ENCODE results near the gene SATB2.

SATB2 gene

DNA sequence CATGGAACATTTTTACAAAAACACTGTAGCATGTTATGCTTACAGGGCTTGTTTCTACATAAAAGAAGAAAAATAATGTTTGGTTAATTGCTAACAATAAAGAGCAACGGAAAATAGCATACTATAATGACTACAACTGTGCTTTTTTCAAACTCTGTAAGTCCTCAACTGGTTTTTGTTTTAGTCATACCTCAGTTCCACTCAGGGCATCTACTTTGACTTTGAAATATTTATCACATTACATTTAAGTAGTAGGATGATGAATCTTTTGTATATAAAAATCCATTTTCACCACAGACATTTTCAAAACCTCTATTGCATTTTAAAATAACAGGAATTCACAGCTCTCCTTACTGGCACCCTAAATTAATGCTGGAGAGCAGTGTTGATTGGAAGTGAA, 8.3 kb downstream of the SATB2 start:
- DNase-seq, result no peak

DNA sequence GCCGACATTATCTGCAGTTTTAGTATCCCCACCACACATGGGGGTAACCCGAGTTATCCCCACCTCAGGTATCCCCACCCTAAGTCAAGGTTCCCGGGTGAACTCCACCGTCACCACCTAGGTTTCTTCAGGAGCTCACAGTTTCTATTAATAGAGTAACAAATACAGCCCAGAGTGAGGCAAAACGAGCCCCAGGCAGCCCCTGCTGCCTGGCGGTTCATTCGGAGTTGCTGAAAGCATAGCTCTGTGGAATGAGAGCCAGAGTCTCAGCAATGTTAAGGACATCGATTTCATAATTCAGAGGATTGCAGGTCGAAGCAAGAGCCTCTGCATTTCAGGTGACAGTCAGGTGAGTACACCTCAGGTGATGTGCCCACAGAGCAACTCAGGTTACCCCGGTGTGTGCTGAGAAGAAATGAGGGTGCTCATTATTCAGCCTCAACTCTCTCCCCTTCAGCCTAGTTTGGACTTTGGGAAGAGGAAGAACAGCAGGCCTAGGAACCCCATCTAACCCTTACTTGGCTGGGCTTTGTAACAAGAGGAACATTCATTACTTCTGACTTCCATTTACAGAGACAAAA, 10.7 kb downstream of the SATB2 start:
- DNase-seq, result no peak

DNA sequence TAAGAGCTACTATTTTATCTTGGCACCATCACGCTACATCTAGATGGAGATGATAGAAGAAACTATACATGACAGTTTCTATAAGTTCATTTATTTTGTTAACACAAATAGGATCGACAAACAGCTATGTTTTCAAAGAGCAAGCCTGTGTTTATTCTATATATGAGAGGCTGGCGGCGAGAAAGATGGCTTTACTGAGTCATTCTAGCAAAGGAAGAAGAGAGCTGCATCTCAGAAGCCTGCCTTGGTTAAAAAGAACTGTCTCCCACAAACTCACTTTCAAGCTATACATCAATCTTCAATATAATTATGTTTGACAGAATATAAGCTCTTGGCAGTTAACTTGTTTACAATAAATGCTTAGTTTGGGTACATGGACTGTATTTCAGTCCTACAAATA, 13.0 kb downstream of the SATB2 start:
- DNase-seq, result no peak

DNA sequence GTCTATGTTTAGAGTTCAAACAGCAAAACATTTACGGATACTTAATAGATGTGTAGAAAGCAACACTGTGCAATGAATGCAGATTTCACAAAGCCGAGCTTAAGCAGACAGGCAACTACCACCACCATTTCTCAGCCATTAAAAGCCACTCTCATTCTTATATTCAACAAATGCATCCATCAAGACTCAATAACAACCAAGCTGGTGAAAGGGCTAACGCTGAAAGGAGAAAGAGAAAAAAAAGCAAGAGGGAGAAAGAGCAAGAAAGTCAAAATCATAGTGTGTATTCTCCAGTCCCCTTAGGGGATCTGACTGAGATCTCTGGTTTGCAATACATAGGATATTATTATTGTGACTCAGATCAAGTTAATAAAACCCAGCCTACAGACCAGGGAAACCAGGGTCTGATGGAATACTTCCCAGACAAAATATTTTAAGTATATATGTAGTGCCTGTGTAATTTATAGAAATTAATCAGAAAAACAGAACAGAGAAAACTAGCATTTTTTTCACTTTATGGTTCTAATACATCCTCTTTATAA, 14.1 kb downstream of the SATB2 start:
- DNase-seq, result no peak

DNA sequence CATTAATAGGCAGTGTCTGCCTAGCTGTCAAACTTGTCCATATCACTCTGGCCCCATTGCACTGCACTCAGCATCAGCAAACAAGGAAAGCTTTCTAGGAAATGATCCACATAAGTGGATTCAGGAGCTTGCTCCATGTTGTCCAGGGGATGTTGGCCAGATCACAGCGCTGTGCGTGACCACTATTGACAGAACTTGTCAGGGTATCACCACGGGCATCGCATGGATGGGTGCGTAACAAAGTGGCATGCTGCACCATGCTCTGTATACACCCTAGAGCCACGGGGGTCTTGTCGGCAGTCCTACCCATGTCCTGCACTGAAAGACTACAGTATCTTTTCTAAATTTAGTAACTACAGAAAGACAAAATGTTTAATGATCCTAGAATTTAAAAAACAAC, 15.6 kb downstream of the SATB2 start:
- DNase-seq, result no peak

DNA sequence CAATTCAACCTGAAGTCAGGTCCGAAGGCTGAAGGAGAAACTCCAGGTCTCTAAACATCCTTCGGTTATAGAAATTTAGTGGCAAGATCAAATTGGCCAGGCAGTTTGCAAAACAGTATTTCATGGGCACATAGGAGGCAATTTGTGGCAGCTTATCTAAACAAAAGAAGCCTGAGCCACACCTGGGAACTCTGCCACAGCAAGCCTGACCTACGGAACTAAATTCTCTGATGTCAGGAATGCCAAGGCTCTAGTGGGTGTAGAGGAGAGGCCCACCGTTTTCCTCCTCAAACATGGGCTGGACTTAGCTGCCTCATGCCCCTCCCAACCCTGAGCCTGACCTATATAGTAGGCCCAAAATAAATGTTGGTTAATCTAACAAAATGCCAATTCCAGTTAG, 16.0 kb downstream of the SATB2 start:
- DNase-seq, result no peak

DNA sequence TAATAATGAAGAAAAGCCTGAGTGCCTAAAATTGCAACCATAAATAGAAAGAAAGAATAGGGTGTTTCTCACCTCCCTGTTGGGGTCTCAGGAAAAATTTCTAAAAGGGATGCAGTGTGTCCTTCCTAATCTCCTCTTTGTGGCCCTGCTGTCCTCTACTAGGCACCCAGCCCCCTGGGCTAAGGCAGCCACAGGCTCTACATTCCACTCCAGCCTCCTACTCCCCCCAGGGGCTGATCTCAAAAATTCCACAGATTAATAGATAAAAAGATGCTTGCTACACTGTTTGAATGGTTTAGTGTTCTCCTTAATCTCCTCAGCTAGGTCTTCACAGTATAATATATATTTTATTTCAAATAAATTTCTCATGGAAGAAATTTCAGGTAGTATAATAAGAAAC, 17.6 kb downstream of the SATB2 start:
- no peak for DNase-seq

DNA sequence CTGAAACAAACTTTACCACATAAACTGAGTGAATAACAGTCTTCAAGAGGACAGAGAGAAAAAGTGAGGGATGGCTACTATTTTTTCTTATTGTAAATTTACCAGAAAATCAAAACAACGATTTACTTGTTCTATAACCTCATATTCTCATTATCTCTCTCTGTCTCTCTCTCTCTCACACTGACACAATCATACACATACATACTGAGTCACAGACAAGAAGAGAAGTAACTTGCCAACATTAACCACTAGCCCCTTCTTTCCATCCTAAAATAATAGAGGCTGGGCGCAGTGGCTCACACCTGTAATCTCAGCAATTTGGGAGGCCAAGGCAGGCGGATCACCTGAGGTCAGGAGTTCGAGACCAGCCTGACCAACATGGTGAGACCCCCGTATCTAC, 18.2 kb downstream of the SATB2 start:
- no peak for DNase-seq

DNA sequence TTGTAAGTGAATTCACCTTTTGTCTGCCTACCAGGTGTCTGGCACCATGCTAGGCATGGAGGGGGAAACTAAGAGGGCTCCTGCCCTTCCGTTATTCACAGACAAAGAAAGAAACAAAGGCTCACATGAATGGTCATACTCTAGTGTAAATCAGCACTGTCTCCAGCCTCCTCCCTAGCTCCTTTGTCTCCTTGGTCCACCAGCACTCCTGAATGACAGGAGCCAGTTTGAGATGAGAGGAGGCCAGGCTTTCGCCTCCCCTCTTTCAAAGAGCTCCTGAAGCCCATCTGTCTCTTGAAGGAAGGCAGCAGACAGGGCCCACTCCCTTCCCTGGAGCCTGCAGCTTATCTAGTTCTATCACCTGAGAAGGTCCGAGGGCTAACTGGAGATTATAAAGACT, 18.7 kb downstream of the SATB2 start:
- no peak for DNase-seq

DNA sequence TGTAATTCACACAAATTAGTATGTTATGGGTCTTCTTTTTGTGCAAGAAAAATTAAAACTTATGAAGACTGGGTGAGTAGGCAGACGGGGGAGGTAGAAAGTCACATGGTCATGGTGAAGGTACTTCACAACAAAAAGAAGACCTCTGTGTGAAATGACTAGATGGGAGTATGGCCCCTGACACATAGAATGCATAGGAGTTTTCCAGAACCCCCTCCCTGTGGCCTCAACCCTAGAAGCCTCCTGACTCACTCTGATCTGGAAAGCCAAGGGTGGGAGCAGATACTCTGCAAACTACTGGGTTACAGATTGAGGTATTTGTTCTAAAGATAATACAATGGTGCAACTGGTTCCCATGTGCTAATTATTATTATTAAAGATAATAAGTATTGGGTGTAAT, 23.2 kb downstream of the SATB2 start:
- DNase-seq, result no peak

DNA sequence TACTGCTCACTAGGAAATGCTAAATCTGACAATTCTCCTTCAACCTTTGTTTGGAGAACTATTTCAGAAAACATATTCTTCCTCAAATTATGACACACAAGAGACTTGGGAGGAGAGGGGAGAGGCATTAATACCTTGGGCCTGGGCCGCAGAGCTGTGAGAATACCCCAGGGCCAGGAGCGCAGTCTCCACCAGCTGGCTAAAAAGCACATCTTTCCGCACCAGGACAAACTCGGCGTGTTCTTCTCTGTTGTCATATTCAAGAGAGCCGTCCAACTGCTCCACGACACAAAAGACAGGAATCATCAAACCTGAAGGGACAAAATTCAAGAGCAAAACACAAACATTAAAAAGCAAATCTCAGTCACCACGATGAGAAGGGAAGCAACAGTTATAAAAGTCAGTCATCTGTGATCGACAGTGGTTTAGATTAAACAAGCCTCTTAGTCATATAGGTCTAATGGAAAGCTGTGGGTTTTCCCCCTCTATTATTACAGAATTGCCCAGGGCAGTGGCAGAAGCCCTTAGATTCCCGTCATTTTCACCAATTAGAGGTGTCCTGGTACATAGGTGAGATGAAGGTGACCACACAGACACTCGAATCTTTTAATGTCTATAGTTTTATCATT, 24.4 kb downstream of the SATB2 start:
- no peak for DNase-seq

DNA sequence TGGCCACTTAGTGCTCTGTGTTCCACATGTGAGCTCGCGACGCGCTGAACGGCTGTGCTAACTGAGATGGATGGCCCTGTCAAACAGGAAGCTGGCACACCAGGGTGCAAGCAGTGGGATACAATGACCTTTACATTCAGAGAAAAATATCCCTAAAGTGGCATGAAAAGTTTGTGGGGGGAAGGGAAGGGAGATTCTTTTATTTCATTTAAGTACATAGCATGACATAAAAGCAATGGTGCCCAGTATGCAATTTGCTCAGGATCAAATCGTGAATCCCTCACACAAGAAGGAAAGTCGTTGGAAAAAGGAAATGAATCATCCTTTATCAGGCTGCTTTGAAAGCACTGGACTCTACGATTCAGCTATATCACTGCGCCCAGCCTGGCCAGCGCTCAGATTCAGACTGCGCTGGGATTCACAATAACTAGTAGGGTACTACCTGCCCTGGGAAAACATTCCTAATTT, 26.0 kb downstream of the SATB2 start:
- DNase-seq, result no peak

DNA sequence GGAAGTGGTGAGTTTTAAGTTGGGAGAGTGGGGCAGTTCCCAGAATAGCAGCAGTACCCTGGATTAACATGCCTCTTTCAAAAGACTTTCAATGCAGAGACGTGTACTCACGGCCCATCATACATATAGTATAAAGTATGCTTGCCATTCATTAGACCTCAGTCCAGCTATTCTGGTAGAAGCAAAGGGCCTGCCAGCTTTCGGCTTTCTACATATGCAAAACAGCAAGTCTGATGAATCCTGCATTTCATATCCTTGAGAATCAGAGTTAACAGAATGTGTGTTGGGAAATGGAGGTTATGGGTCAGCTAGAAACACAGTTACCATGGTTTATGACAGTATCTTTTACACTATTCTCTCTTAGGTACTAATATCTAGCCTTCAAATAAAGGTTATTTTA, 27.5 kb downstream of the SATB2 start:
- DNase-seq, result no peak

DNA sequence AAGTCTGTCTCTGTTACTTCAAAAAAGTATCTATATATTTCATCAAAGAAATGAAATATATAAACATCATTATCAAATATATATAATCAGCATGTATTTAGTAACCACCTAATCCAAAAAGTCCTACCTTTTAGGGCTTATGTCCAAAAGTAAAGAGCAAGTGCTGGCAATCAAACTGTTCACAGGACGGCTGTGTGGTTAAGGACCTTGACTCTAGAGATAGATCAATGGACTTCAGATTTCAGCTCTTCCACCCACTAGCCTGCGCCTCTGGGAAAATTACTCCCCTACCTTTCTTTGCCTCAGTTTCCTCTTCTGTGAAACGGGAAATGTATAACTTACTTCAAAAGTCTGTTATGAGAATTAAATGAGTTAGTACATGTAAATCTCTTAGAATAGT, 29.4 kb downstream of the SATB2 start:
- no peak for DNase-seq

DNA sequence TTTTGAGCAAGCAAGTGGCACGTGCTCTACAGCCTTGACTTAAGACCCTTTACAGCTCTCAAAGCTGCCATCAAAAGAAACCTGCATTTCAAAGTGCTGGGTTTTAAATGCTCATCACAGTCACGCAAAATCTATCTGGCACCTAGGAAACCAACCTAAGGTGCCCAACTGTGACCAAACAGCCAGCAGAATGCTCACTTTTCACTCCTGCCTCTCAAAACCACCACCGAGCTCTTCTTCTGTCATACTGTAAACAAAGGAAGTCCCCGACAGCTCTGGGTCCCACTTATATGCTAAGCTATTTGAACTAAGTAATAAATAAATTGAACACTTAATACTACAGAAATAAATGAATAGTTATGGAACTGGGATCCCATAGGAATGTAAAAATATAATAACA, 33.6 kb downstream of the SATB2 start:
- DNase-seq, result no peak

DNA sequence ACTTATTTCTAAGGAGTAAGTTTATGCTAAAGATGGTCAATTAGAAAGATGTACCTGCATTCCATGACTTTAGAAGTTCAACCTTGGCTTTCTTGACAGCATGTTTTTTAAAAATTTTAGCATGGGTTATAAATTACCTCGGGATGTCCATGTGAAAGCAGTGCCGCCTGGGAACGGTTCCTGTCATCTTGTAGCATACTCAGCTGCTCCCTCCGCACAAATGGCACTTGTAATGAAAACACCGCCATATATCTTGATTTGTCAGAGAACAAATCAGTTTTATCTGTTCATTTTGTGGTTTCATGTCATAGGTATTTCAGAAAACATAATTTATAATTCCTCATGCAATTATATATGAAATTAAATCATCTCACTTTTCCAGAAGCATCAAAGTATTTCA, 38.3 kb downstream of the SATB2 start:
- no peak for DNase-seq

DNA sequence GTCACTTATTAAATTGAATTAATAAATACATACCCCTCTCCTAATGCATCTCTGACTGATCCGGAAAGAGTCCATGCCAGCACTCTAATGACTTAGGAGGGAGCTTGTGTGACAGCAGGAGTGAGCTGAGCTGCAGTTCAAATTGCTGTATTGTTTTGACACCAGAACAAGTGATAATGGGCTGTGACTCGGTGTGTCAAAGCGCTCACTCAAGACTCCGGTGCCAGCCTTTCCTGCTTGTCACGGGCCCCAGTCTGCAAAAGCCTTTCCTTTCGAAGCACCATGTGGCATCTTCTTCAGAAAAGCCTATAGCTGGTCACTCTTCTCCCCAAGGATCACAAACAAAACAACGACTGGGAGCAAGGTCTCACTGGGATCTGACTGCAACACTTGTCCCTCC, 43.3 kb downstream of the SATB2 start:
- no peak for DNase-seq

DNA sequence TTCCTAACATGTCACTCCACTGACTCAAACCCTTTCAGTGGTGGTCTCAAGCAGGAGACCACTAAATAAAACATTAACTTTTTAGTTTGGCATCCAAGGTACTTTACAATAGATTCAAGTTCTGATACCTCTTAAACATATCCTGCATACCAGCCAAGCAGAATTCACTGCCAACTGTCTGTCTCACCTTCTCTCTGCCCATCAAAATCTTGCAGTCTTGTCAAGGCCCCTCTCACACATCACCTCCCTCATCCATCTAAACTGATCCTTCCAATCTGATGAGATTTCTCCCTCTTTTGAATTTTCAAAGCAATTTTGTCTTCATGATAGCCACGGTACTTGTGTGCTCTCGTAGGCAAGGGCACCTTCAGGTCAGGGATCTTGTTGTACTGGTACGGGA, 43.7 kb downstream of the SATB2 start:
- DNase-seq, result no peak

DNA sequence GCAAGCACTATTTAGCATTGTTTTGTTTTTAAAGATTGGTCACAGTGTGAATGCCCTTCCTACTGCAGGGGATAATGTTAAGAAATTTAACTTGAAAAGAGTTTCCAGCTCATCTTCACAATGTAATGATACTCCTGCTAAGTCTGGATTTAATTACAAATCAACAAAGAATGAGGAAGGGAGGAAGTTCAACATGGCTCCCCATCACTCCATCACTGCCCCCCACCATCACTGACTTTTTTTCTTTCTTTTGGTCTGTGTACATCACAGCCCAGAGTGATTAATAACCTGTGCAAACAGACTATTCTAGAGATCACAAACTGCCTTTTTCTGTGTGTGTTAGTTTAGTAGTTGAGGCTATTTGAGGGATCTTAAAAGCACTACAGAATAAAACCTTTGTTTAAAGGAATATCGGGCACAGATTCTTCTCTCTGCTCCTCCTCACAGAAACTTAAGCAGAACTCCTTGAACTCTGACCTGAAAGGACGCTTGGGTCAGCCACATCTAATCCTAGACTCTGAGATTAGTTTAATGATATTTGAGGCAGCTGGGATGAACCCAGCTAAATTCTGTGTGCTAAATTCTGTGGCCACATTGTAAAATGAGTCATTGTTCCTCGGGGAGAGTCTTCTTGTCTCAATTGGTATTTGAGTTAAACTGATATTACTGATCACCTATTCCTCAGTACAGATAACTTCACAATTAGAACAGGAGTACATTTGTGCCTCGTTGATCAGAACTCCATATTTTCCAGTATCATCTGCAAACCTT, 47.8 kb downstream of the SATB2 start:
- DNase-seq, result no peak

DNA sequence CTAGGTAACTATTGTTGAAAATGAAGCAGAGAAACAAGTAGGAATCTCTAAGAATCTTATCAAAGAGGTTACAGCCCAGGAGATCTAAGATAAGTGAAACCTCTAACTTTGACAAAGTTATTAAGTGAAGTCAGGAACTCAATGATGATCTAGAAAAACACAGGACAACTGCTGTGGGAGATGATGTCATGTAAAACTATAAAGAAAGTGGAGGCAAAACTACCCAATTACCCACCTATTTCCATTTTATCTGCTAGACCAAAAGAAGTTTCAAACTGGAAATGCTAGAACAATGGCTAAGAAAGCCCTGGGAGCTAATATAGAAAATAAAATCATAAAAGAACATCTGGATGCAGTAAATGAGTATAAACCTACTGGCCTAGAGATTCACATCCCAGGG, 50.3 kb downstream of the SATB2 start:
- DNase-seq, result no peak

DNA sequence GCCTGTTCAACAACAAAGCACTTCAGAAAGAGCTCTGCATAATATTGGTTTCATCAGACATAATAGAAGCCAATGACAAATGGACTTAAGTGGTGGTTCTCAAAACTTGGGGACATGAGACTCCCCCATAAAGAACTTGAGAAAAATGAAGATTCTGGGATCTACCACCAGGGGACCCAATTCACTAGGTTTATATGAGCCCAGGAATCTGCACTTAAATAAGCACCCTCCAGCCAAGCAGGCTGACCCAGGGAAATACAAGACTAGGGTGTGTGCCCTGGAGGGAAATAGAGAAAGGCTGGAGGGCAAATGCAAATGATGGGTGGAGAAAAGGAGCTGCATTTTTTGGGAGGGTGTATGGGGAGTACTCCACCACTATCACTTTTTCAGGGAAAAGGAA, 52.5 kb downstream of the SATB2 start:
- no peak for DNase-seq

DNA sequence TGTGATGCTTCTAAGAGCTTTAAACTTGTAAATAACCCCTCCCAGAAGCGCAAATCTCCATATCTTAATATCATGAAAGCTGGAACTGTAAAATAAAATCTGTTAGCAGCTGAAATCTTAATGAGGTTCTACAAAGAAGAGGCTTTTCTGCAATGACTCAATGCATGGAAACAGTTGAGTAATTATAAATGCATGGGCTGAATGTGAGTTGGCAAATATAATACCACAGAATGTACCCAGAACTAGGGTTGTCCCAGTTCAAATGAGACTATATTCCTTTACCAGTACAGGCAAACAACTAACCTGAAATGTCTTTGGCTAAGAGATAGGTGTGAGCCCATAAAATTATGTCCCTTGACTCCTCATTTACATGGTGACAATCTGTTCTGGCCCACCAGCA, 52.9 kb downstream of the SATB2 start:
- DNase-seq, result no peak

DNA sequence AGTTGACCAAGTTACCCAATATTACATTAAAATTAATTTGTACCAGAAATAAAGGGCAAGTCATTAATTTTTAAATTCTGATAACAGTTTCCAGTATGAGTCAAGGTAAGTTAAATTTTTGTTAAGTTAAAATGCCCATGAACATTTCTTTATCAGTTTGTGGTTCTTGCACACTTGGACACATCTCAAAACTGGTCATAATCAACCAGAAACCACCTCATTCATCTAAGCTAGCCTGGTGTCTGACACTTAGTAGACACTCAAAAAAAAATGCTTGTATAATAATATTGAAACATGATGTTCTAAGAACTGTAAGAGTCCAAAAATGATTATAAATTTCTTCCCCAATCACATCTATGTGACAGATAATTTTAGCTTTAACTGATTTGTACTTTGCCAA, 62.4 kb downstream of the SATB2 start:
- no peak for DNase-seq

DNA sequence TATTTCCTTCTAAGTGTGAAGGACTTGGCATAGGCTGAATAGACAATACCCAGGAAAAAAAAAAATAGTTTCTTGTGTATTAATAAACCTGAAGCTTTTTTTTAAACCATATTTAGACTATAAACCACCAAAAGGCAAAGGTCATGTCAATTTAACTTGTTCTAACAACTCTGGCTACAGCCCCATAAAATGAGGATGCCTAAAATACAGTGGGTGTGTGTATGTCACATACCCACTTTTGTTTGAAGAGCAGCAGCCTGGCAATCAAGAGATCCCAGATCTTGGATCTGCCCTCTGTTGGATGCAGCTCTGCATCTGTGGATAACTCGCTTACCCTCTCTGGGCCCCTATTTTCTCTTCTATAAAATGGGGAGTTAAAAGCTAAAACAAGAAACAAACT, 65.4 kb downstream of the SATB2 start:
- no peak for DNase-seq

Data from NCI-H1092 treated with DMSO at 0.1 percent for 48 hours (cell line).